ENCODE measurements around the gene CRYL1.

The CRYL1 gene

GRCh38 chr13:20475927-20476691, 49.5 kb downstream of the CRYL1 start:
- no peaks in the 10 kb centered on the region for H3K9me3 ChIP-seq (ENCODE audit: control insufficient read depth in 1 of 2, low read length in 2 of 2)
- peaks cover 8 to 50% of the 10 kb centered on the region in 2 donors for H3K36me3 ChIP-seq (ENCODE audit: control insufficient read depth in 1 of 2, insufficient read depth in 2 of 2, low read length in 2 of 2)
- H3K9ac ChIP-seq (ENCODE audit: low read depth in 1 of 2, low read length in 2 of 2) = no peak overlapping the region
- H3K27ac ChIP-seq (ENCODE audit: low read depth, low read length) = no peak overlapping the region
- H3K4me1 ChIP-seq (ENCODE audit: control insufficient read depth in 1 of 2, insufficient read depth in 2 of 2, low read length in 2 of 2) = peaks cover 0 to 3% of the 10 kb centered on the region in 2 donors
- no peaks in the 10 kb centered on the region for H3K27me3 ChIP-seq (ENCODE audit: control insufficient read depth in 1 of 2, insufficient read depth in 2 of 2, low read length in 2 of 2)
- H3K4me3 ChIP-seq (ENCODE audit: low read depth in 1 of 2, low read length in 2 of 2) = peak overlapping the region in 1 of 2 donors; percentile 8

- Histone ChIP-seq H3K9me3 (ENCODE audit: control insufficient read depth in 1 of 2, low read length in 2 of 2) (no peaks in the 10 kb centered on the region), H3K27me3 (ENCODE audit: control insufficient read depth in 1 of 2, insufficient read depth in 2 of 2, low read length in 2 of 2) (no peaks in the 10 kb centered on the region), H3K4me1 (ENCODE audit: control insufficient read depth in 1 of 2, insufficient read depth in 2 of 2, low read length in 2 of 2) (peaks cover 0 to 3% of the 10 kb centered on the region in 2 donors), H3K9ac (ENCODE audit: low read depth in 1 of 2, low read length in 2 of 2) (no peak overlapping the region), H3K36me3 (ENCODE audit: control insufficient read depth in 1 of 2, insufficient read depth in 2 of 2, low read length in 2 of 2) (peaks cover 4 to 51% of the 10 kb centered on the region in 2 donors), H3K27ac (ENCODE audit: low read depth, low read length) (no peak overlapping the region), H3K4me3 (ENCODE audit: low read depth in 1 of 2, low read length in 2 of 2) (no peak overlapping the region)
These were observed 51.1 kb downstream of the CRYL1 start for GRCh38 chr13:20474515-20474914.

- no peaks in the 10 kb centered on the region for H3K9me3 ChIP-seq (ENCODE audit: control insufficient read depth in 1 of 2, low read length in 2 of 2)
- no peak overlapping the region for H3K9ac ChIP-seq (ENCODE audit: low read depth in 1 of 2, low read length in 2 of 2)
- H3K36me3 ChIP-seq (ENCODE audit: control insufficient read depth in 1 of 2, insufficient read depth in 2 of 2, low read length in 2 of 2) = peaks cover 4 to 54% of the 10 kb centered on the region in 2 donors
- peaks cover 0 to 3% of the 10 kb centered on the region in 2 donors for H3K4me1 ChIP-seq (ENCODE audit: control insufficient read depth in 1 of 2, insufficient read depth in 2 of 2, low read length in 2 of 2)
- H3K27me3 ChIP-seq (ENCODE audit: control insufficient read depth in 1 of 2, insufficient read depth in 2 of 2, low read length in 2 of 2) = no peaks in the 10 kb centered on the region
- H3K27ac ChIP-seq (ENCODE audit: low read depth, low read length) = no peak overlapping the region
- H3K4me3 ChIP-seq (ENCODE audit: low read depth in 1 of 2, low read length in 2 of 2) = no peak overlapping the region
These were observed 51.8 kb downstream of the CRYL1 start for GRCh38 chr13:20473888-20474287.

GRCh38 chr13:20473139-20473538, 52.5 kb downstream of the CRYL1 start:
- Histone ChIP-seq H3K36me3 (ENCODE audit: control insufficient read depth in 1 of 2, insufficient read depth in 2 of 2, low read length in 2 of 2) (peaks cover 4 to 54% of the 10 kb centered on the region in 2 donors), H3K9ac (ENCODE audit: low read depth in 1 of 2, low read length in 2 of 2) (no peak overlapping the region), H3K4me1 (ENCODE audit: control insufficient read depth in 1 of 2, insufficient read depth in 2 of 2, low read length in 2 of 2) (peaks cover 0 to 3% of the 10 kb centered on the region in 2 donors), H3K4me3 (ENCODE audit: low read depth in 1 of 2, low read length in 2 of 2) (no peak overlapping the region), H3K27me3 (ENCODE audit: control insufficient read depth in 1 of 2, insufficient read depth in 2 of 2, low read length in 2 of 2) (no peaks in the 10 kb centered on the region), H3K27ac (ENCODE audit: low read depth, low read length) (no peak overlapping the region), H3K9me3 (ENCODE audit: control insufficient read depth in 1 of 2, low read length in 2 of 2) (no peaks in the 10 kb centered on the region)

GRCh38 chr13:20472531-20472930, 53.1 kb downstream of the CRYL1 start:
- Histone ChIP-seq H3K4me1 (ENCODE audit: control insufficient read depth in 1 of 2, insufficient read depth in 2 of 2, low read length in 2 of 2) (peaks cover 0 to 3% of the 10 kb centered on the region in 2 donors), H3K36me3 (ENCODE audit: control insufficient read depth in 1 of 2, insufficient read depth in 2 of 2, low read length in 2 of 2) (peaks cover 4 to 54% of the 10 kb centered on the region in 2 donors), H3K27me3 (ENCODE audit: control insufficient read depth in 1 of 2, insufficient read depth in 2 of 2, low read length in 2 of 2) (no peaks in the 10 kb centered on the region), H3K9ac (ENCODE audit: low read depth in 1 of 2, low read length in 2 of 2) (no peak overlapping the region), H3K4me3 (ENCODE audit: low read depth in 1 of 2, low read length in 2 of 2) (no peak overlapping the region), H3K9me3 (ENCODE audit: control insufficient read depth in 1 of 2, low read length in 2 of 2) (no peaks in the 10 kb centered on the region), H3K27ac (ENCODE audit: low read depth, low read length) (no peak overlapping the region)

GRCh38 chr13:20470136-20470535, 55.5 kb downstream of the CRYL1 start:
- Histone ChIP-seq H3K27me3 (ENCODE audit: control insufficient read depth in 1 of 2, insufficient read depth in 2 of 2, low read length in 2 of 2) (no peaks in the 10 kb centered on the region), H3K27ac (ENCODE audit: low read depth, low read length) (no peak overlapping the region), H3K4me1 (ENCODE audit: control insufficient read depth in 1 of 2, insufficient read depth in 2 of 2, low read length in 2 of 2) (peaks cover 7 to 10% of the 10 kb centered on the region in 2 donors), H3K36me3 (ENCODE audit: control insufficient read depth in 1 of 2, insufficient read depth in 2 of 2, low read length in 2 of 2) (peaks cover 0 to 43% of the 10 kb centered on the region in 2 donors), H3K9me3 (ENCODE audit: control insufficient read depth in 1 of 2, low read length in 2 of 2) (no peaks in the 10 kb centered on the region), H3K4me3 (ENCODE audit: low read depth in 1 of 2, low read length in 2 of 2) (no peak overlapping the region), H3K9ac (ENCODE audit: low read depth in 1 of 2, low read length in 2 of 2) (no peak overlapping the region)

GRCh38 chr13:20466371-20466770, 59.3 kb downstream of the CRYL1 start:
- Histone ChIP-seq H3K4me3 (ENCODE audit: low read depth in 1 of 2, low read length in 2 of 2) (no peak overlapping the region), H3K4me1 (ENCODE audit: control insufficient read depth in 1 of 2, insufficient read depth in 2 of 2, low read length in 2 of 2) (peaks cover 9 to 10% of the 10 kb centered on the region in 2 donors), H3K27ac (ENCODE audit: low read depth, low read length) (no peak overlapping the region), H3K9ac (ENCODE audit: low read depth in 1 of 2, low read length in 2 of 2) (no peak overlapping the region), H3K9me3 (ENCODE audit: control insufficient read depth in 1 of 2, low read length in 2 of 2) (no peaks in the 10 kb centered on the region), H3K36me3 (ENCODE audit: control insufficient read depth in 1 of 2, insufficient read depth in 2 of 2, low read length in 2 of 2) (peaks cover 0 to 13% of the 10 kb centered on the region in 2 donors), H3K27me3 (ENCODE audit: control insufficient read depth in 1 of 2, insufficient read depth in 2 of 2, low read length in 2 of 2) (no peaks in the 10 kb centered on the region)

GRCh38 chr13:20465218-20465879, 60.3 kb downstream of the CRYL1 start:
- Histone ChIP-seq H3K27ac (ENCODE audit: low read depth, low read length) (no peak overlapping the region), H3K4me1 (ENCODE audit: control insufficient read depth in 1 of 2, insufficient read depth in 2 of 2, low read length in 2 of 2) (peaks cover 9 to 10% of the 10 kb centered on the region in 2 donors), H3K9me3 (ENCODE audit: control insufficient read depth in 1 of 2, low read length in 2 of 2) (no peaks in the 10 kb centered on the region), H3K9ac (ENCODE audit: low read depth in 1 of 2, low read length in 2 of 2) (no peak overlapping the region), H3K36me3 (ENCODE audit: control insufficient read depth in 1 of 2, insufficient read depth in 2 of 2, low read length in 2 of 2) (peaks cover 0 to 13% of the 10 kb centered on the region in 2 donors), H3K4me3 (ENCODE audit: low read depth in 1 of 2, low read length in 2 of 2) (no peak overlapping the region), H3K27me3 (ENCODE audit: control insufficient read depth in 1 of 2, insufficient read depth in 2 of 2, low read length in 2 of 2) (no peaks in the 10 kb centered on the region)

GRCh38 chr13:20462921-20463320, 62.7 kb downstream of the CRYL1 start:
- no peak overlapping the region for H3K4me3 ChIP-seq (ENCODE audit: low read depth in 1 of 2, low read length in 2 of 2)
- peaks cover 9 to 10% of the 10 kb centered on the region in 2 donors for H3K4me1 ChIP-seq (ENCODE audit: control insufficient read depth in 1 of 2, insufficient read depth in 2 of 2, low read length in 2 of 2)
- H3K27me3 ChIP-seq (ENCODE audit: control insufficient read depth in 1 of 2, insufficient read depth in 2 of 2, low read length in 2 of 2) = no peaks in the 10 kb centered on the region
- H3K9ac ChIP-seq (ENCODE audit: low read depth in 1 of 2, low read length in 2 of 2) = no peak overlapping the region
- H3K9me3 ChIP-seq (ENCODE audit: control insufficient read depth in 1 of 2, low read length in 2 of 2) = no peaks in the 10 kb centered on the region
- H3K27ac ChIP-seq (ENCODE audit: low read depth, low read length) = no peak overlapping the region
- no peaks in the 10 kb centered on the region for H3K36me3 ChIP-seq (ENCODE audit: control insufficient read depth in 1 of 2, insufficient read depth in 2 of 2, low read length in 2 of 2)

- Histone ChIP-seq H3K27ac (ENCODE audit: low read depth, low read length) (no peak overlapping the region), H3K36me3 (ENCODE audit: control insufficient read depth in 1 of 2, insufficient read depth in 2 of 2, low read length in 2 of 2) (no peaks in the 10 kb centered on the region), H3K4me1 (ENCODE audit: control insufficient read depth in 1 of 2, insufficient read depth in 2 of 2, low read length in 2 of 2) (peaks cover 9 to 14% of the 10 kb centered on the region in 2 donors), H3K4me3 (ENCODE audit: low read depth in 1 of 2, low read length in 2 of 2) (no peak overlapping the region), H3K9me3 (ENCODE audit: control insufficient read depth in 1 of 2, low read length in 2 of 2) (no peaks in the 10 kb centered on the region), H3K9ac (ENCODE audit: low read depth in 1 of 2, low read length in 2 of 2) (no peak overlapping the region), H3K27me3 (ENCODE audit: control insufficient read depth in 1 of 2, insufficient read depth in 2 of 2, low read length in 2 of 2) (no peaks in the 10 kb centered on the region)
These were observed 63.1 kb downstream of the CRYL1 start for GRCh38 chr13:20462533-20462915.

Data from duodenal mucosa (tissue), 2 donors.